Astrocyte of the cerebellum (primary cell): ENCODE data around the gene GAS2.

Experiments
- DNase-seq: peaks from one replicate; pipeline ENCODE4 v3.0.0-alpha.2; 2011; ENCODE audit warnings: low read depth
- H3K4me3 ChIP-seq: 2 replicates; pipeline ENCODE4 v1.5.1; 2011; ENCODE audit warnings: mild to moderate bottlenecking, low read depth, low read length, moderate library complexity
- in situ Hi-C: cut with HindIII; loops from 2 replicates; pipeline ENCODE4 v1.10.0; 2017; ENCODE audit warnings: low sequenced_read_pairs
- TF ChIP-seq, protein P1 (sequence below): IDR thresholded peaks from 2 replicates; pipeline ENCODE4 v1.5.1; 2012; ENCODE audit warnings: low read length, low read depth, moderate library complexity, mild to moderate bottlenecking; ENCODE audit errors: missing control alignments

The GAS2 gene

DNA sequence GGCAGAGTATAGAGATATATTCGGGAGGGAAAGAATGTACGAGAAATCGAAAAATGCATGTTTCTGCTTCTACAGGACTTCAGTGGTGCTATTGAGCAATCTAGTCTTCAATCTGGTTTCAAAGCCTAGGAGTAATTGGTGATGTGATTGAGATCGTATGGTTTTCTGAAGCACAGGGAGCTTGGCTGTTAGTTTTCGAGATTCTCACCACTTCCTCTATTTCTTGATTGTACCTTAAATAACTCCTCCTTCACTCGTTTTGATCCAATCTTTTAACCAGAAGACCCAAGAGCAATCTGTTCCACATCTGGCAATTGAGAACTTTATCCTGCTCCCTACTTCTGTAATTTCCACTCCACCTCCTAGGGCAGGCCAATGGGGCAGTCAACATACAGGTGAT, 193.3 kb downstream of the GAS2 start:
- in situ Hi-C loops = no loop called here
- no peak overlapping the region for H3K4me3 ChIP-seq
- TF ChIP-seq, protein P1, sequence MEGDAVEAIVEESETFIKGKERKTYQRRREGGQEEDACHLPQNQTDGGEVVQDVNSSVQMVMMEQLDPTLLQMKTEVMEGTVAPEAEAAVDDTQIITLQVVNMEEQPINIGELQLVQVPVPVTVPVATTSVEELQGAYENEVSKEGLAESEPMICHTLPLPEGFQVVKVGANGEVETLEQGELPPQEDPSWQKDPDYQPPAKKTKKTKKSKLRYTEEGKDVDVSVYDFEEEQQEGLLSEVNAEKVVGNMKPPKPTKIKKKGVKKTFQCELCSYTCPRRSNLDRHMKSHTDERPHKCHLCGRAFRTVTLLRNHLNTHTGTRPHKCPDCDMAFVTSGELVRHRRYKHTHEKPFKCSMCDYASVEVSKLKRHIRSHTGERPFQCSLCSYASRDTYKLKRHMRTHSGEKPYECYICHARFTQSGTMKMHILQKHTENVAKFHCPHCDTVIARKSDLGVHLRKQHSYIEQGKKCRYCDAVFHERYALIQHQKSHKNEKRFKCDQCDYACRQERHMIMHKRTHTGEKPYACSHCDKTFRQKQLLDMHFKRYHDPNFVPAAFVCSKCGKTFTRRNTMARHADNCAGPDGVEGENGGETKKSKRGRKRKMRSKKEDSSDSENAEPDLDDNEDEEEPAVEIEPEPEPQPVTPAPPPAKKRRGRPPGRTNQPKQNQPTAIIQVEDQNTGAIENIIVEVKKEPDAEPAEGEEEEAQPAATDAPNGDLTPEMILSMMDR = no peak
- no peak for DNase-seq

GRCh38 chr11:22860241-22860640, 193.8 kb downstream of the GAS2 start, which contains the start of gene CCDC179:
TSS of gene CCDC179 (minus strand) at chr11:22860474. CDS start at chr11:22860421, 53 bp downstream.
- no peak for DNase-seq
- in situ Hi-C loops = no loop called here
- TF ChIP-seq, protein P1 = no peak
- H3K4me3 ChIP-seq = no peak within 1 kb of the TSS
